GM19455 (cell line): ENCODE data around the gene GAL3ST2.
"Not testable (repeated sequence)": the region's sequence is repeated elsewhere in the genome, so short reads cannot be mapped to it uniquely, and the experiment has no call there.

Experiments
- ATAC-seq: cut with Tn5 transposase; IDR thresholded peaks from one replicate; pipeline ENCODE4 v1.9.1; 2021; ENCODE audit not compliant: unreplicated experiment

Gene GAL3ST2

DNA sequence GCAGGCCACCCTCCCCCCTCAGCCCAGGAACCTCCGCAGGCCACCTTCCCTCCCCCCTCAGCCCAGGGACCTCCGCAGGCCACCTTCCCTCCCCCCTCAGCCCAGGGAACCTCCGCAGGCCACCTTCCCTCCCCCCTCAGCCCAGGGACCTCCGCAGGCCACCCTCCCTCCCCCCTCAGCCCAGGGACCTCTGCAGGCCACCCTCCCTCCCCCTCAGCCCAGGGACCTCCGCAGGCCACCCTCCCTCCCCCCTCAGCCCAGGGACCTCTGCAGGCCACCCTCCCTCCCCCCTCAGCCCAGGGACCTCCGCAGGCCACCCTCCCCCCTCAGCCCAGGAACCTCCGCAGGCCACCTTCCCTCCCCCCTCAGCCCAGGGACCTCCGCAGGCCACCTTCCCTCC is 29.6 kb downstream of the GAL3ST2 start:
- not testable (repeated sequence) for ATAC-seq

DNA sequence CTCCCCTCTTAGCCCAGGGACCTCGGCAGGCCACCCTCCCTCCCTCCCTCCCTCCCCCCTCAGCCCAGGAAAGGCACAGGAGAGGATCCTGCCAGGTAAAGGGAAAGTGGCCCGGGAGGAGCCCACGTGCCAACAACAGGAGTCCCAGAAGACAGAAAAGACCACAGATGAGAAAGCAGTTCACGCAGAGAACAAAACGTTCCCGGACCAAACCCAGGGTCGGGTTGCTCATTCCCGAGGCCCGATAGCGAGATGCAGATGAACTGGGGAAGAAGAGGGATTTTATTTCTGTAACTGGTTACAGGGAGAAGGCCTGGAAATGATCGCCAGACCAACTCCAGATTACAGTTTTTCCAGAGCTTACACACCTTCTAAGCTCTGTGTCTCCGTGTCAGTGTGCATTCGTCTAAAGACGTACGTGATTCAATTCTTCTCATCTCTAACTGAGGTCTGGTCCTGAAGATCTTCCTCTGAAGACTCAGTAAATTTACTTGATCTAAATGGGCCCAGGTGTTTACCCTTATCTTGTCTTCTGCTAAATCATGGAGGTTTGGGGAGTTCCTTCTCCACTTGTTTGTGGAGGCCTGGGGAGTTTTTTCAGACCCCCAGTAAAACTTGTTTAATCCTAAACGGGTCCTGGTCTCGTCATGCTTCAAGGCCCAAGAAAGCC is 31.6 kb downstream of the GAL3ST2 start:
- ATAC-seq, result no peak

DNA sequence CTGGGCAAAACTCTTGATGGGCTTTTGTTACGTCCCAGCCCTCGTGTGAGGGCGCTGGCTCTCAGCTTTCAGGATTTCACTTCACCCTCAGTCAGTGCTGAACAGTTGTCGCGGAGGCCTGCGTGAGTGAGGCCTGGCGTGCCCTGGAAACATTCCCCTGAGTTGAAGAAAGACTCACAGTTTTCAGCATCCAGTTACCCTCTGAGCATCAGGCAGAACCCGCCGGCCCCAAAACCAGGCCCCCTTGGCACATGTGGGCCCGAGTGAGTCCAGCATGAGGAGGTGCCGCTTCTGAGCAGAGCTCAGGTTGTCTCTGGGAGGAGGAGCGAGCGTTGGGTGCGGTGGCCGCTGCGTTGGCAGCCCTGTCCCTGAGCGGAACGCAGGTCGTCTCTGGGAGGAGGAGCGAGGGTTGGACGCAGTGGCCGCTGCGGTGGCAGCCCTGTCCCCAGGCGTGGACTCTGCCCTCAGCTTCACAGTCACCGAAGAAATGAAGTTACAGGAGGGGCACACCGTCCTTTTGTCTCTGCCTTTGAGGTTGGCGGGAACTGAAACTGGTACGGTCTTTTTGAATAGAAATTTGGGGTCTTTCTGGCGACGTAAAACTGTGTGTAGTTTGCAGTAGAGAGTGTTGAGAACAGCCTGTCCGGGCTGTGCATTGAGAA is 32.2 kb downstream of the GAL3ST2 start, which contains the start of gene NEU4:
NEU4 (plus strand) TSS at position 473 of the 662 bp plus-strand sequence. CDS start 5,292 bp downstream, outside the sequence.
- ATAC-seq, result no peak

DNA sequence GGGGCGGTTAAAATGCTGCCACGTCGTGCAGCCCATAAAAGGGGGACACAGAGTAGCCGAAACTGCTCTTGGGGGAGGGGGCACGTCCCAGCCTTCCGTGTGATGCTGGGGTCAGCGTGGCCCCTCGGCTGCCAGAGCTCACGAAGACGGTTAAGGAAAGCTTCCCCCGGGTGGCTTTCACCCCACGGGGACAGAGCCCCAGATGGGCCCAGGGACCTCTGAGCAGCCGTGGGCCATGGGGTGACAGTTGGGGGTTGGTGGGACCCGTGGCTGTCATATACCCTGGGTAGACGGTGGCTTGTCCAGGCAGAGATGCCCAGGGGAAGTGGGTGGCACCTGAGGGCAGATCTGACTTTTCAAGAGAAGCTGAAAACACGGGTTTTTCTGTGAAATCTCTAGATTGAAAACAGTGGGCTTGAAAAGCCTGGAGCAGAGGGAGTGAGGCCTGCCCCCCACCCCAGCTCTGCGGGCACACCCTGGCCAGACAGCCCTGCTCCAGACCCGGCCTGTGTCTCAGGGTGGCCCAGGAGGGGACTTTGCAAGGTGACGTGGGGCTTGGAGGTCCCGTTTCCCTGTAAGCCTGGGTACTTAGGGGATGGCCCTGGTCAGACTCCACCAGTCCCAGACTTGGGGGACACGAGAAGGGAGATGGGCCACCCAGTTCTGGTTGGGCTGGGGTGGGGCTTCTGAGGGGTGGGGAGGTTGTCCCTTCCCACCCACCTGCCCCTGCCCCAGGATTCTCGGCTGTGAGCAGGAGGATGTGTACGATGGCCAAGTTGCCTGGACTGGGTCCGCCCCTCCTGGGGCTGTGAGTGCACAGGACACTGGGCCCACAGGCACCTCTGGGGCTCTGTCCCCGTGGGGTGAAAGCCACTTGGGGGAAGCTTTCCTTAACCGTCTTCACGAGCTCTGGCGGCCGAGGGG is 33.0 kb downstream of the GAL3ST2 start:
- ATAC-seq, result no peak

DNA sequence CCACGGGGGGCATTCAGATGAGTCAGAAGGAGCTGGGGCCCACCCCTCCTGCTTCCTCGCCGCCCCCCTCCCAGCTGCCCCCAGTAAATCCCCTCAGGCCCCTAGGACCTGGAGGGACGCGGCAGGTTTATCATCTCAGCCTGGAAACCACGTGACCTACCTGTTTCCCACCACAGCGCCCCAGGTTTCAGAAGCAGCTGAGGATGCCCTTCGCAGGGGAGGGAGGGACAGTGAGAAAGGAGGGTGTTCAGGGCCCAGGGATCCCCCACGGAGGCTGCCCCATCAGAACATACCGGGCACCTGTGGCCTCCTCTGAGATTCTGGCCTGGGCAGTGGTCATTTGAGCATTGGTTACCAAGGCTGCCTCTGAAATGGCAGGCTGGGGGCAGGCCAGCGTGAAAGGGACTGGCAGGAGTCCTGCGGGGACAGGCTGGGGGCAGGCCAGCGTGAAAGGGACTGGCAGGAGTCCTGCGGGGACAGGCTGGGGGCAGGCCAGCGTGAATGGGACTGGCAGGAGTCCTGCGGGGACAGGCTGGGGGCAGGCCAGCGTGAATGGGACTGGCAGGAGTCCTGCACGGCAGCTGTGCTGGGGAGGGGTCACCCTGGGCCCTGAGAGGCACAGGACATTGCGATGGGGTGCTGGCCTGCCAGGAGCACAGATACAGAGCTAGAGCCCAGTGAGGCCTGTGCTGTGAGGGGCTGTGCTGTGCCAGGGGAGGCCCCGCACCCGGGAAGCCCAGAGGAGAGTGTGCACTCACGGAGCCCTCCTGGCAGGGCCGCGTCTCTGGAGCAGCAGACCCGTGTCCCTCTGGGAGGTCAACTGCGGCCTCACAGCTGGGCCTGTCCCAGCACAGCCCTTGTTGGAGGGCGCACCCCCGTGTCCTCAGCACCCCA is 33.9 kb downstream of the GAL3ST2 start:
- no peak for ATAC-seq

DNA sequence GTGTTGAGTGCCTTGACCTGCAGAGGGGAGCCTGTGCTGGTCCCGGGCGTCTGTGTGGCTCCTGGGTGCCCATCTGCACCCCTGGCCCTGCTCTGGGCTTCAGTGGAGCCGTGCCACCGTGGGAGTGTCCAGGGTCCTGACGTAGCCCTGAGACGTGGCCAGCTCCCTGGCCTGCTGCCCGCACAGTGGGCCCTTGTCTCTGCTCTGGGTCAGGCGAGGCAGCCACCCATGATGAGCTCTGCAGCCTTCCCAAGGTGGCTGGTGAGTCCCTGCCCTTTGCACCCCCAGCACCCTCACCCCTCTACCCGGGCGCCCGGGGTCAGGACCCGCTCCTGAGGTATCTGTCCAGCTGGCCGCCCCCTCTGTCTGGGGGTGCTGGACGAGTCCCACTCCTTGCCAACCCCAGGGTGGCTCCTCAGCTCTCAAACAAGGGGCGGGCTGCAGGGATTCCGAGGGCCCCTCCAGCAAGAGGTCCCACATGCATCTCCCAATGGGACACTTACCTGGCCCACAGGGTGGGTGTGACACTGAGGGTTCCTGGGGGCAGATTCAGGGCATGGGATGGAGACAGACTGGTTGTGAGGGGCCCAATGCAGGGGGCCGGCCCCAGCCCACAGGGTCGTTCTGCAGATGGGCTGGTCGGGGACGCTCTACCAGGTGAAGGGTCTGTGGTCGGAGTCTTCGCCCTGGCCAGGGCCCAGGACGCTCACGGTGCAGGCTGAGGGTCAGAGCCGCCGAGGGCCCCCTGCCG is 34.8 kb downstream of the GAL3ST2 start:
- no peak for ATAC-seq

DNA sequence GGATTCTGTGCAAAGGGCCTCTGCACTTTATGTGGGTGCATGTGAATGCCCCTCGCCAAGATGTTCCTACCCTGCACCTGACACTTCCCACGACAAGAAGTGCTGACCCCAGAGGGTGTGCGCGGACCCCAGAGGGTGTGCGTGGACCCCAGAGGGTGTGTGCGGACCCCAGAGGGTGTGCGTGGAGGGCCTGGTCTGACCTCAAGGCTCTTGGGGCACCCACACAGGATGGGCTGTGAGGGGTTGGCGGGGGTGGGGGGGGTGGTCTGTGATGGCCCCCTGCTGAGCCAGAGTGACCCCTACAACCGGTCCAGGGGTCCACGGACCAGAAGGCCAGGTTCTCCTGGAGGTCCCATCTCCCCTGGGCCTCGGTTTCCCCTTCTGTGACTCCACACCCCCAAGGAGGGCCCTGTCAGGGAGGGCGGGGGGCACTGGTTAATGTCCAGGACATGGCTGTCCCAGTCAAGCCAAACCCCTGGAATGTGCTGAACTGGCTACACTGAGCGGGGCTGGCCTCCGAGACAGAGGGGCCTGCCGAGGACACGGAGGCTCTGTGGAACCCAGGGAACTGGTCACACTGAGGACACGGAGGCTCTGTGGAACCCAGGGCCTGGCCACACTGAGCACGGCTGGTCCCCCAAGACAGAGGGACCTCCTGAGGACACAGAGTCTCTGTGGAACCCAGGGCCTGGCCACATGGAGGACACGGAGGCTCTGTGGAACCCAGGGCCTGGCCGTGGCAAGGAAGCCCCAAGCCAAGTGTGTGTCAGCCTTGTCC is 35.5 kb downstream of the GAL3ST2 start:
- ATAC-seq, result no peak

DNA sequence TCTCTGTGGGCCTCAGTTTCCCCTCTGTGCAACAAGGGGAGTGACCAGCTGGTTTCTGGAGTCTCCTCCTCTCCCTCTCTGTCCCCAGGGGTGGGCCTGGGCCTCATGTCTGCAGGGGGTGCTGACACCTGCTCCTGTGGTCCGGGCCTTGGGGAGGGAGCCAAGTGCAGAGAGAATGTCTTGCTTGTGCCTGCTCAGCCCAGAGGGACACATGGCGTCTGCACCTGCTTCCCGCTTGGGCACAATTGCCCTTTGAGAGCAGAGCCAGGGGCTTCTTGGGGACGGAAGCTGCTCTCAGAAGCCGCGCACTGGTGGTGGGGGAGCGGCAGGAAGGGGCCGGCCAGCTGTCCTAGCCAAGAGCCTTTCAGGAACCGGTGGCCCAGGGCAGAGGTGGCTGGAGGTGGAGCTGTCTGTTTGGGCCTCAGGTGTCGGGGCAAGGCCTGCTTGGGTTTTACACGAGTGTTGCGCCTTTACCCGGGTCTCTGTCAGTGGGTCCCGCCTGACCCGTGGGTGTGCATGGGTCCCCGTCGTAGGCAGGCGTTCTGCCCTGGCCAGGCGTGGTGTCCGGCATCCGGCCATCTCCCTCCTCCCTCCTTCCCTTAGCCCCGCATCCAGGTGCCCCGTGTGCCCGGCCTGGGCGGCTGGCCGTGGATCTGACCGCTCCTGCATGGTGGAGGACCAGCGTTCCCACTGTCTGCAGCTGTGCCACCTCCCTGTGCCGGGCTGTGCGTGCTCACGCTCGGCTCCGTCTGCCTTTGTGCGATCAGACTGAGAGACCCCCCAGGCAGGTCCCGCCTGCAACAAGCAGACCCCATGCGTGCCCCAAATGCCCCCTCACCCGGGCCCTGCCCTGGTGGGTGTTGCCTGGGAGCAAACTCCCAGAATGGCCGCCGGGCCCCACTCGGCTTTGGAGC is 36.4 kb downstream of the GAL3ST2 start:
- no peak for ATAC-seq

DNA sequence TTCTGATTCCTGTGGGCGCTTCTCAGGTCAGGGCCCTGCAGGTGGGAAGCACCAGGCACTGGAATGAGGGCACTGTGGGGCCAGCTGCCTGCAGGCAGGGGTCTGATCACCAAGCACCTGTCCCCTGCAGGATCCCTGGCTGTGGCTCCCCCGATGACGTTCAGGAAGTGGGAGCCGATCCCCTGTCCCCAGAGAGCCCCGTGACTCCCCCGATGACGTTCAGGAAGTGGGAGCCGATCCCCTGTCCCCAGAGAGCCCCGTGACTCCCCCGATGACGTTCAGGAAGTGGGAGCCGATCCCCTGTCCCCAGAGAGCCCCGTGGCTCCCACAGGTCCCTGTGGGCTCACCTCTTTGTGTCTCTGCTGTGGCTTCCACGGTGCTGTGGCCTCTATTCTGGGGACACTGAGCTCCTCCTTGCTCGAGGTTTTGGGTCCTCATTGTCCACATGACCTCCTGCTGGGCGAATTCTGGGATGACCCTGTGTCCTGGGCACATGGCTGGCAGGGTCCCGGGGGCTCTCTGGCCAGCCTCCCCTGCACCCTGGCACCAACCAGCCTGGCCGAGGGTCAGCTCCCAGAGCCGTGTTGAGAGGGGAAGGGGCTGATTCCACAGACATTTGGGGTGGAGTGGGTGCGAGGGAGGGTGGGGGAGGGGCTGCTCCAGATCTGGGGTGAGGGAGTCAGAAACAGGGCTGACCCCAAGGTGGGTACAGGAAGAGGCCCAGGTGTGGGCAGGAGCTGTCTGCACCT is 37.2 kb downstream of the GAL3ST2 start:
- ATAC-seq, result no peak

DNA sequence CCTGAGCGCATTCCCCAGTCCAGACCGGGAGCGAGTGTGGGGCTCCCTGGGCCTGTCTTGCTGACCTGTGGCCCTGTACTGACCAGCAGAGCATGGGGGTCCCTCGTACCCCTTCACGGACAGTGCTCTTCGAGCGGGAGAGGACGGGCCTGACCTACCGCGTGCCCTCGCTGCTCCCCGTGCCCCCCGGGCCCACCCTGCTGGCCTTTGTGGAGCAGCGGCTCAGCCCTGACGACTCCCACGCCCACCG is 37.7 kb downstream of the GAL3ST2 start:
- ATAC-seq, result no peak

DNA sequence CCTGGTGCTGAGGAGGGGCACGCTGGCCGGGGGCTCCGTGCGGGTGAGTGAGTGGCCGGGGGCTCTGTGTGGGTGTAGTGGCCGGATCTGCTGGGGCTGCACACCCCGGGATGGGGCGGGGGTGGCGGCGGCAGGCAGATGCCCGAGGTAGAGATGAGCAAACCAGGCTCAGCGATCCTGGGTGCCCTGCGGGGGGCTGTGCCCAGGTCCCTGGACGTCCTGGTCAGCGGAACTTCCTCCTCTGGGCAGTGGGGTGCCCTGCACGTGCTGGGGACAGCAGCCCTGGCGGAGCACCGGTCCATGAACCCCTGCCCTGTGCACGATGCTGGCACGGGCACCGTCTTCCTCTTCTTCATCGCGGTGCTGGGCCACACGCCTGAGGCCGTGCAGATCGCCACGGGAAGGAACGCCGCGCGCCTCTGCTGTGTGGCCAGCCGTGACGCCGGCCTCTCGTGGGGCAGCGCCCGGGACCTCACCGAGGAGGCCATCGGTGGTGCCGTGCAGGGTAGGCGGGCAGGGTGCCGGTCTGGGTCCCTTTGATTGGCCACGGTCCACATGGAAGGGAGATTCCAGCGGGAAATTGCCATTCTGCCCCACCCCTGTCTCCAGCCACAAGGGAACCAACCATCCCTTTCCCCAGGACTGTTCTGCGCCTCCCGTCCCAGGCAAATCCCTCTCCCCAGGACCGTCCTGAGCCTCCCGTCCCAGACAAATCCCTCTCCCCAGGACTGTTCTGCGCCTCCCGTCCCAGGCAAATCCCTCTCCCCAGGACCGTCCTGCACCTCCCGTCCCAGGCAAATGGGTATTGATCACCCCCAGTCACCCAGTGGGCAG is 38.2 kb downstream of the GAL3ST2 start:
- no peak for ATAC-seq

DNA sequence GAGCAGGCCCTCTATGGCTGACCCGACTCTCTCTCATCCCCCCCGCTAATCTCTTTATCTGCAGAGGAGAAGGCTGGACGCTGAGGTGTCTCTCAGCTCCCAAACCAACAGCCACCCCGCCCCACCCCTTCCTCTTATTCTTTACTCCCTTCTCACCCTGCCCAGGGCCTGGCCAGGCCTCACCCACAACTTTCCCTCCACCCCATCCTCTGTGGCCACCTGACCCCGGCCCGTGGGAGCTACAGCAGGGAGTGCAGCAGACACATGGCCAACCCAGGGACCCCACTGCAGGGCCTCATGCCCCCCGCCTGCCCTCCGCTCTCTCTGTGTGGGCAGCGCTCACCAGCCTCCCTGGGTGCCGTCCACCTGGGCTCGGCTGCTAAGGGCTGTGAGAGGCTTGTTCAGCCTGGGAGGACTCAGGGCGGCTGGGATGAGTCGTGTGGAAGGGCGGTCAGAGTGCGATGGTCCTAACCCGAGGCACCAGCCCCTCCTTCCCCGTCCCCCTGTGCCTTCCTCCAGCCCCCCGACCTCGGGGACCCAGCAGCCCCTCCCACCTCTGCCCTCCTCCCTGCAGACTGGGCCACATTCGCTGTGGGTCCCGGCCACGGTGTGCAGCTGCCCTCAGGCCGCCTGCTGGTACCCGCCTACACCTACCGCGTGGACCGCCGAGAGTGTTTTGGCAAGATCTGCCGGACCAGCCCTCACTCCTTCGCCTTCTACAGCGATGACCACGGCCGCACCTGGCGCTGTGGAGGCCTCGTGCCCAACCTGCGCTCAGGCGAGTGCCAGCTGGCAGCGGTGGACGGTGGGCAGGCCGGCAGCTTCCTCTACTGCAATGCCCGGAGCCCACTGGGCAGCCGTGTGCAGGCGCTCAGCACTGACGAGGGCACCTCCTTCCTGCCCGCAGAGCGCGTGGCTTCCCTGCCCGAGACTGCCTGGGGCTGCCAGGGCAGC is 39.1 kb downstream of the GAL3ST2 start:
- ATAC-seq, result no peak

DNA sequence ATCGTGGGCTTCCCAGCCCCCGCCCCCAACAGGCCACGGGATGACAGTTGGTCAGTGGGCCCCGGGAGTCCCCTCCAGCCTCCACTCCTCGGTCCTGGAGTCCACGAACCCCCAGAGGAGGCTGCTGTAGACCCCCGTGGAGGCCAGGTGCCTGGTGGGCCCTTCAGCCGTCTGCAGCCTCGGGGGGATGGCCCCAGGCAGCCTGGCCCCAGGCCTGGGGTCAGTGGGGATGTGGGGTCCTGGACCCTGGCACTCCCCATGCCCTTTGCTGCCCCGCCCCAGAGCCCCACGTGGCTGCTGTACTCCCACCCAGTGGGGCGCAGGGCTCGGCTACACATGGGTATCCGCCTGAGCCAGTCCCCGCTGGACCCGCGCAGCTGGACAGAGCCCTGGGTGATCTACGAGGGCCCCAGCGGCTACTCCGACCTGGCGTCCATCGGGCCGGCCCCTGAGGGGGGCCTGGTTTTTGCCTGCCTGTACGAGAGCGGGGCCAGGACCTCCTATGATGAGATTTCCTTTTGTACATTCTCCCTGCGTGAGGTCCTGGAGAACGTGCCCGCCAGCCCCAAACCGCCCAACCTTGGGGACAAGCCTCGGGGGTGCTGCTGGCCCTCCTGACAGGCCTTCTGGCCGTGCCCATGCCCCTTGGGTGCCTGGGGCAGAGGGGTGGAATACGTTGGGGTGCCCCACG is 40.0 kb downstream of the GAL3ST2 start:
- no peak for ATAC-seq

DNA sequence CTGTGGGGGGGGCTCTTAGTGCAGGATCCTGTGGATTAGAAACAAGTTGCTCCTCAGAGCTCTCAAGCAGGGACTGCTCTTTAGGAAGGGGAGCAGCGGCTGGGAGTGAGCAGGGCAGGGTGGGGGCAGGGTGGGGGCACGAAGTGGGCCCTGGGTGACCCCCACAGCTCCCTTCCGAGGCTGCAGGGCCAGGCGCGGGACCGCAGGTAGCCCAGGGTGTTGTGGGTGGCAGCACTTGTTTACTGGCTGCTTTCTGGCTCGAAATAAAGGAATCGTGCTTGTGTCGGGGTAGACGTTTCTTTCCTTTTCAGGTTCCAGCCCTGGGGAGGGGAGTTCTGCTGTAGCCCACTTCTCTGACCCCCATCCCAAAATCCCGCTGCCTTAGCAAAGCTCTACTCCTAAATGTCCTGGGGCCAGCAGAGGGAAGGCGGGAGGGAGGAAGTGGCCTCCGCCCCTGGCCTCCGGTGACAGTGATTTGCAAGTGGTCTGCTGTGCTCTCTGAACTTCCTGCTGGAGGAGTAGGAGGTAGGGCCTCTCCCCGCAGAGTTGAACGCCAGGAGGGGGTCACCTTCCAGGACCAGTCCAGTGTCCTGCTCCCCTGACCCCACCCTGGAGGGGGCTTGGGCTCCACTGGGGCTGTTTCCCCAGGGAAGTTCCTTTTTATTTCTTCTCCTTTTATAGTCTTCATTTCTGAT is 40.7 kb downstream of the GAL3ST2 start:
- no peak for ATAC-seq

DNA sequence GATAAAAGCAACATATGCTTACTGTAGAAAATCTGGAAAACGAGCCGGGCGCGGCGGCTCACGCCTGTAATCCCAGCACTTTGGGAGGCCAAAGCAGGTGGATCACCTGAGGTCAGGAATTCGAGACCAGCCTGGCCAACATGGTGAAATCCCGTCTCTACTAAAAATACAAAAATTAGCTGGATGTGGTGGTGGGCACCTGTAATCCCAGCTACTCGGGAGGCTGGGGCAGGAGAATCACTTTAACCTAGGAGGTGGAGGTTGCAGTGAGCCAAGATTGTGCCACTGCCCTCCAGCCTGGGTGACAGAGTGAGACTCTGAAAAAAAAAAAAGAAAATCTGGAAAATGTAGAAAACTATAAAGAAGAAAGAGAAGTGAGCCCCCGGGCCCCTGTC is 41.2 kb downstream of the GAL3ST2 start:
- ATAC-seq, result not testable (repeated sequence)
